GM10266 (cell line): ENCODE data around the gene CCDC54.

Experiments
- DNase-seq: peaks from one replicate; pipeline ENCODE4 v3.0.0; 2012; ENCODE audit errors: extremely low spot score
- TF ChIP-seq, protein P1 (sequence below): IDR thresholded peaks from 2 replicates; pipeline ENCODE4 v1.5.1; 2012; ENCODE audit warnings: mild to moderate bottlenecking, low read depth; ENCODE audit not compliant: control insufficient read depth, insufficient read depth; ENCODE audit errors: missing control alignments

CCDC54 gene

DNA sequence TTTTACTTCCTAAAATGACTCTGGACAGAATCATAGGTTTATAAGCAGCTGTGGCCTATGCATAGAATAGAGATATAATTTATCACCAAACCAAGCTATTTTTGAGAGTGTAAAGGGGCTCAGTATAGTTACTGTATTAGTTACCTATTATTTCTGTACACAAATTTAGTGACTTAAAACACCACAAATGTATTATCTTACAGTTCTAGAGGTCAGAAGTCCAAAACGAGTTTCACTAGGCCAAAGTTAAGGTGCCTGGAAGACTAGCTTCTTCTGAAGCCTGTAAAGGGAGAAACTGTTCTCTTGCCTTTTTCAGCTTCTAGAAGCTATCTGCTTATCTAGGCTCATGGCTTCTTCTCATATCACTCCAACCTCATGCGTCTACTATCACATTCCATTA, 30.1 kb downstream of the CCDC54 start:
- TF ChIP-seq, protein P1, sequence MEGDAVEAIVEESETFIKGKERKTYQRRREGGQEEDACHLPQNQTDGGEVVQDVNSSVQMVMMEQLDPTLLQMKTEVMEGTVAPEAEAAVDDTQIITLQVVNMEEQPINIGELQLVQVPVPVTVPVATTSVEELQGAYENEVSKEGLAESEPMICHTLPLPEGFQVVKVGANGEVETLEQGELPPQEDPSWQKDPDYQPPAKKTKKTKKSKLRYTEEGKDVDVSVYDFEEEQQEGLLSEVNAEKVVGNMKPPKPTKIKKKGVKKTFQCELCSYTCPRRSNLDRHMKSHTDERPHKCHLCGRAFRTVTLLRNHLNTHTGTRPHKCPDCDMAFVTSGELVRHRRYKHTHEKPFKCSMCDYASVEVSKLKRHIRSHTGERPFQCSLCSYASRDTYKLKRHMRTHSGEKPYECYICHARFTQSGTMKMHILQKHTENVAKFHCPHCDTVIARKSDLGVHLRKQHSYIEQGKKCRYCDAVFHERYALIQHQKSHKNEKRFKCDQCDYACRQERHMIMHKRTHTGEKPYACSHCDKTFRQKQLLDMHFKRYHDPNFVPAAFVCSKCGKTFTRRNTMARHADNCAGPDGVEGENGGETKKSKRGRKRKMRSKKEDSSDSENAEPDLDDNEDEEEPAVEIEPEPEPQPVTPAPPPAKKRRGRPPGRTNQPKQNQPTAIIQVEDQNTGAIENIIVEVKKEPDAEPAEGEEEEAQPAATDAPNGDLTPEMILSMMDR, result no peak
- no peak for DNase-seq

GRCh38 chr3:107408513-107408912, 31.3 kb downstream of the CCDC54 start:
- no peak for DNase-seq
- TF ChIP-seq, protein P1, result no peak

DNA sequence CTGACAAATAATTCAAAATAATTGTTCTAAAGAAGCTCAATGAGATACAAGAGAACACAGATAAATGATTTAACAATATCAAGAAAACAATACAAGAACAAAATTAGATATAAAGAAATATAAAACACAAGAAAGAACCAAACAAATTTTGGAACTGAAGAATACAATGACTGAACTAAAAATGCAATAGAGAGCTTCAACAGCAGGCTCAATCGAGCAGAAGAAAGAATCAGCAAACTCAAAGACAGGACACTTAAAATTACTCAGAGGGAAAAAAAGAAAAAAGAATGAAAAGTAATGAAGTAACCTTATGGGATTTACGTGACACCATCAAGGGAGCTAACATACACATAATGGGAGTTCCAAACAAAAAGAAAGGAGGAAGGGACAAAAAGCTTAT, 32.1 kb downstream of the CCDC54 start:
- TF ChIP-seq, protein P1, result no peak
- DNase-seq, result no peak

DNA sequence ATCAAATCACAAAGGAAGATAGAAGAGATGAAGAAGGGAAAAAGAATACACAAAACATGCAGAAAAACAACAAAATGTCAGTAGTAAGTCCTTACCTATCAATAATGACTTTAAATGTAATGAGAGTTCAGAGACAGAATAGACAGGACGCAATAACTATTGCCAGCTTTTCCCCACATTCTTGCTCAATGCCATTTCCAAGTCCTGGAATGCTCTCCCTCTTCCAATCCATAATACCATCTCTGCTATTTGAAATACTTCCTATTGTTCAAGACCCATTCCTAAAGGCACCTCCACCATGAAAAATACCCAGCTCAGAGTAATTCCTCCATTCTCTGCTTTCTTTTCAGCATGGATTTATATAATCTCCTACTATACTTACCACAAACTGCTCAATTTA, 33.4 kb downstream of the CCDC54 start:
- no peak for DNase-seq

DNA sequence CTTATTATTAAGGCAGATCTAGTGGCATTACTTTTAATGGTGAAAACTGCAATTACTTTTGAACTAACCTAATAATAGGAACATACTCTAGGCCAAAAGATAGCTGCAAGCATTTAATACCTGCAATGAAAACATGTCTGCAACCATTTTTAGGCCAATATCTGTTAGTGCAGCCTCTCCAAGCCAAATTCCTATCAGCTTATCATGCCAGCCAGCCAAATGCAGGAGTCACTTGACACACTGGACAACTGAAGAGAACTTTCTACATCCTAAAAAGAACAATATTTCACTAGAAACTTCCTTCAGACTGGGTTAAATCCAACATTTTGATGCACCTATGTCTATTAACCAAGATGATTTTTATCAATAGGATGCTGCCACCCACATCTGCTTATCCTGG, 33.8 kb downstream of the CCDC54 start:
- DNase-seq, result no peak
- TF ChIP-seq, protein P1, result no peak

More for the DNA sequence above, 33.4 kb downstream of the CCDC54 start:
- TF ChIP-seq, protein P1, result no peak

GRCh38 chr3:107411779-107412178, 34.5 kb downstream of the CCDC54 start:
- TF ChIP-seq, protein P1, result no peak
- no peak for DNase-seq

GRCh38 chr3:107412376-107412775, 35.1 kb downstream of the CCDC54 start:
- no peak for DNase-seq
- TF ChIP-seq, protein P1, result no peak
